Neural cell (in vitro differentiated cells): ENCODE measurements around the gene DCAF5.

Experiments used
- CTCF ChIP-seq: fragments of 450-650 bp; IDR thresholded peaks from 2 replicates; pipeline ENCODE4 v1.5.1; 2014; ENCODE audit warnings: antibody characterized with exemption, mild to moderate bottlenecking, moderate library complexity; ENCODE audit not compliant: poor library complexity, severe bottlenecking
- EP300 ChIP-seq: fragments of 450-650 bp; conservative IDR thresholded peaks from 2 replicates; pipeline ENCODE4 v1.6.1; 2014; ENCODE audit warnings: antibody characterized with exemption, mild to moderate bottlenecking, moderate library complexity; ENCODE audit not compliant: poor library complexity, severe bottlenecking
- EZH2 ChIP-seq: fragments of 200-600, 300-800 bp; shearing (Covaris generic), sonication (generic); IDR thresholded peaks from 2 replicates; pipeline ENCODE4 v1.6.1; 2014; ENCODE audit warnings: antibody characterized with exemption, low read length, borderline replicate concordance, mild to moderate bottlenecking; ENCODE audit not compliant: insufficient read depth, poor library complexity, severe bottlenecking
- POLR2AphosphoS5 ChIP-seq: IDR thresholded peaks from 2 replicates; pipeline ENCODE4 v1.6.1; 2012
- REST ChIP-seq: IDR thresholded peaks from 2 replicates; pipeline ENCODE4 v1.6.1; 2012; ENCODE audit warnings: borderline replicate concordance
- SMC3 ChIP-seq: fragments of 450-650 bp; conservative IDR thresholded peaks from 2 replicates; pipeline ENCODE4 v1.6.1; 2014; ENCODE audit warnings: antibody characterized with exemption, mild to moderate bottlenecking, moderate library complexity; ENCODE audit not compliant: poor library complexity

GRCh38 chr14:69161590-69161989 is 8.7 kb upstream of the DCAF5 start:
- no peak for TF ChIP-seq CTCF
- no peak for TF ChIP-seq REST
- TF ChIP-seq SMC3: no peak
- no peak for TF ChIP-seq EP300
- no peak for TF ChIP-seq EZH2
- TF ChIP-seq POLR2AphosphoS5: no peak
